ENCODE results near the gene NDFIP1. TPM values are rescaled to one million over a fixed set of nuclear protein-coding genes. Genes with fewer than 3 reads are reported as not detected.

NDFIP1 gene
- polyA plus RNA-seq, 1 donor, result 54.7 TPM

DNA sequence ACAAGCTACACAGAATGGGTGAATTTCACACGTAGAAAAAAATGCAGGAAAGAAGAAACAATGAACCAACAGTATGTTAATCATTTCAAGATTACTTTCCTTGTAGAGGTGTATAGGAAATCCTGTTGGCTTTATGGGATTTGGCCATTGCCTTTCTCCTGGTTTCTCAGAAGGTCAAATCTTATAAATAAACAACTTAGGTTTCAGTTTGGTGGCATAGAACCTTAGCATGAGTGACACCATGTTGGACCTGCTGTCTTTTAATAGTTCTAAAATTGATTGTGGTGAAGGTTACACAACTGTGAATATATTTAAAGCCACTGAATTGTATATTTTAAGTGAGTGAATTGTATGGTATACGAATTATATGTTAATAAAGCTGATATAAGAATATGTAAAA lies 16.7 kb upstream of the NDFIP1 start:
- no peak for DNase-seq (ENCODE audit: low read depth)

DNA sequence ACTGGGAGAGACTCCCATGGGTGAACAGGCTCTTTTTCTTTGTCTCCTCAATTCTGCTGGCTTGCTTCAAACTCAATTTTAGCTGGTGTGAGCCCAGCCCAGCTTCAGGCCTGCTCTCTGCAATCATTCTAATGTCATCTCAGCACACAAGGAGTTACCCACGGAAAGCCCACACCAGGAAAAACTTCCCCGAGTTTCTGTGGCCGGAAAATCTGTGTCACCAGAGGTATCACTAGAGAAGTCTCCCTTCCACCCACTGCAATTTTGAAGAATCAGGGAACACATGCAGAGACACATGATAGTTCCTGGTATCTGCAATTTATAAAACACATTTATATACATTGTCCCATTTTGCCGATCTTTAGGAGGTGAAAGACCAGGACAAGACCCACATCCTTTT lies 13.5 kb upstream of the NDFIP1 start:
- no peak for DNase-seq (ENCODE audit: low read depth)

DNA sequence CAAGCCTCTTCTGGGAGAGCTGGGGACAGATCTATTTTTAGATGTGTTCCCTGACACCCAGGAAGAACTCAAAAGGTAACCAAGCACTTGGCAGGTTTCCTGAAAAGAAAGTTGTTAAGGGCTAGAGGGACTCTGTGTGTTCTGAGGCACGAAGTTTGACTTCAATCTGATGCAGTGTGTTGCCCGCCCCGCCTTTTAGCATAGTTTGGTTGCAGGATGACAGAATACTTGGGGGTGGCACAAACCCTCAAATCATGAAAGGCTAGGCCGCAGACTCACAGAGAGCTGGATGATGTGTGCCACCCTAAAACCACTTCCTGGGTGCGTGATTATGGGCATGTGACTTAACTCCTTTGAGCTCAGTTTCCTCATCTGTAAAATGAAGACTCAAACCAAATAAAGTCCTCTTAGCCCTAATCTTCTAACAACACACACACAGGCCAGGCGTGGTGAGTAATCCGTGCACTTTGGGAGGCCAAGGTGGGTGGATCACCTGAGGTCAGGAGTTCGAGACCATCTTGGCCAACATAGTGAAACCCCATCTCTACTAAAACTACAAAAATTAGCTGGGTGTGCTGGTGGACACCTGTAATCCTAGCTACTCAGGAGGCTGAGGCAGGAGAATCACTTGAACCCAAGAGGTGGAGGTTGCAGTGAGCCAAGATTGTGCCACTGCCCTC lies 12.8 kb upstream of the NDFIP1 start:
- no peak for DNase-seq (ENCODE audit: low read depth)

DNA sequence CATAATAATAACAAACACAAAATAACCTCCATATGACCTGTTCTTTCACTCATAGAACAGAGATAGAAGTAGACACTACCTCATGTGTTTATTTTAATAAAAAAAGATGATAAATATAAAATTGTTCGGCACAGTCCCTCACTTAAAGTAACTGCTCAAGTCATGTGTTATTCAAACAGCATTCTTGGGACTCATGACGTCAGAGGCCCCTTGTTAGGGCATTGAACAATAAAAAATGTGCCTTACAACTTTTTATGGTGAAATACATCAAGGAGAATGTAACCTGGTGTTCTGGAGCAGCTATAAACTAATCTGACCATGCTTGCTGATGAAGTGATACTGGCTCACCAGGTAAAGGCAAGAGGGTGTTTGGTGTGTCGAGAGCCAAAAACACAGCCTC lies 12.2 kb upstream of the NDFIP1 start:
- no peak for DNase-seq (ENCODE audit: low read depth)

DNA sequence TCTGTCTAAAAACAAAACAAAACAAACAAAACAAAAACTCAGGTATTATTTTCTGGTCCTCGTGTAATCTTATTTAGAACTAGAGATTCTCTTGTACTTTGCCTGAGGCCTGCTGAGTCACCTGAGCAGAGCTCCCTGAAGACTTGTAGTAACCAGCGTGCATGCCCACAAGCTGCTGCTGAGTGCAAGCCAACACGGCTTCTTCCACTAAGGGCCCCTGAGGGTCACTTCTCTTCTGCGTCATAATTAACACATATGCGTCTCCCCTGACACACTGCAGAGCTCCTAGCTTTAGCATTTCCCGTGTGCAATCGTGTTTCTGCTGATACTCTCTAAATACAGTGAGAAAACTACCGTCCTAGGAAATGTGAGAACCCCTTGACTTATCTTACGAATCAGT lies 10.9 kb upstream of the NDFIP1 start:
- no peak for DNase-seq (ENCODE audit: low read depth)

DNA sequence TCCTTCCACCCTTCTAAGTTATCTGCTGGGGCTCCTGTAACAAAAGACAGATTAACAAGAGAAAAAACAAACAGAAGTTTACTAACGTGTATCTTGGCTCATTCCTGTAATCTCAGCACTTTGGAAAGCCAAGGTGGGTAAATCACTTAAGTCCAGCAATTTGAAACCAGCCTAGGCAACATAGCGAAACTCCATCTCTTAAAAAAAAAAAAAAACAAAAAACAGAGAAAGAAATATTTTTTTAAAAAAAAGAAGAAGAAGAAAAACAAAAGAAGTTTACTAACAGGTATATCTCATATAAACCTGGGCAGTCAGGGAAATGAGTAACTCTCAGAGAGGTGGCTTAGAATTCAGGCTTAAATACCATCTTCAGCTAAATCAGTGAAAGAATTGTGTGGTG lies 10.3 kb upstream of the NDFIP1 start:
- no peak for DNase-seq (ENCODE audit: low read depth)

DNA sequence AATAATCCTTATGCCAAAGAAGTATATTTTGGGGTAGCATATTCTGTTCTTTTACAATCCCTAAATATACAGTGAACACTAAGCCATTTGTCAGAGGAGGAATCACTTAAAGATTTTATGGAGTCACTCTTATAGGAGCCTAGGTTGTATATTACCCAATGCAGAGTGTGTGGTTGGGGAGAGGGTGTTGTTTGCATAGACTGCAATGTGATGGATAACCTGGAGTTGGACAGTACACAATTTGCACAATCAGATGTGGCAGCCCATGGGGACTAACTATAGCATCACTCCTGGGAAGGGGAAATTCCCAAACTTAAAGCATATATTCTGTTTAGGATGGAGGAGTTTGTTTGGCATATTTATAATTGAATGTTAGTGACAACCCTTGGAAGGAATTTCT lies 9.6 kb upstream of the NDFIP1 start:
- no peak for DNase-seq (ENCODE audit: low read depth)

DNA sequence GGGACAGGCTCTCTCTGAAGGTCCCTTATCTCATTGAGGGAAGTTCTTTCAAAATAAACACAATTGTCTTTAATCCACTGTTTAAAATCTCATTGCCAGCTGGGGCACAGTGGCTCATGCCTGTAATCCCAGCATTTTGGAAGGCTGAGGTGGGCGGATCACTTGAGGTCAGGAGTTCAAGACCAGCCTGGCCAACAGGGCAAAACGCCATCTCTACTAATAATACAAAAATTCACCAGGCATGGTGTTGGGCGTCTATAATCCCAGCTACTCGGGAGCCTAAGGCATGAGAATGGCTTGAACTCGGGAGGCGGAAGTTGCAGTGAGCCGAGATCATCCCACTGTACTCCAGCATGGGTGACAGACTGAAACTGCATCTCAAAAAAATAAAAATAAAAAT lies 8.3 kb upstream of the NDFIP1 start:
- no peak for DNase-seq (ENCODE audit: low read depth)

DNA sequence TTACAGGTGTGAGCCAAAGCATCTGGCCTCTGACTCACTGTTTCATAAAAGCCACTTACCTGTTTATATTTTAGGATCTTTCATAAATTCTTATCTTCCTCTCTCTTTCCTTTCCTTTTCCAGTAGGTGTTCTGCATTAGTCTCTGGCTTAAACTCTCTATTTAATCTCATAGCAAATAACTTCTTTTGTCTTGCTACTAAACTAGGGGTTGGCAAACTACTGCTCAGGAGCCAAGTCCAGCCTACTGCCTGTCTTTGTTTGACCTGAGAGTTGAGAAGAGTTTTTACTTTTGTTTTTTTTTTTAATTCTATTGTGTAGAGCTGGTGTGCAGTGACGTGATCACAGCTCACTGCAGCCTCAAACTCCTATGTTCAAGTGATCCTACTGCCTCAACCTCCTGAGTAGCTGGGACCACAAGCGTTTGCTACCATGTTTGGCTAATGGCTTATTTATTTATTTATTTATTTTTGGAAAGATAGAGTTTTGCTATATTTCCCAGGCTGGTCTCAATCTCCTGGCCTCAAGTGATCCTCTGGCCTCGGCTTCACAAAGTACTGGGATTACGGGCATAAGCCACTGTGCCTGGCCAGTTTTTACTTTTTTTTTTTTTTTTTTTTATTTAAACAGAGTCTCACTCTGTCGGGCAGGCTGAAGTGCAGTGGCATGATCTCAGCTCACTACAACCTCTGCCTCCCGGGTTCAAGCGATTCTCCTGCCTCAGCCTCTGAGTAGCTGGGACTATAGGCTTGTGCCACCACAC lies 5.4 kb upstream of the NDFIP1 start:
- DNase-seq (ENCODE audit: low read depth), result no peak

DNA sequence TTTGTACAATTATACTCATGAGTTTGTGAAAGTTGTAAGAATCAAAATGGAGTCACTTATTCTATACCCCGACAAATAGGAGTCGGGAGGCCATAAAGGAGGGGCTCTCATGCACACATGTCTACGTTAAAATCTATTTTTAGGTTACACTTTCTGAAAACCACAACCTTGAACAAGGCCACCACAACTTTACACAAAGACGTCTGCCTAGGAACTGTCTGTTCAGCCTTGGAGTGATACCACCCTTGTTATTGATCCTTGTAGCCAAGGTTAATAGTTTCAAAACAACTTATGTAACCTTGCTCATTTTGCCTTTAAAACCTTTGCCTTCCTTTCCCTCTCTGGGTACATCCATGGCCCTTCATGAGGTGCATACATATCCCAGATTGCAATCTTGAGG lies 4.1 kb upstream of the NDFIP1 start:
- no peak for DNase-seq (ENCODE audit: low read depth)

DNA sequence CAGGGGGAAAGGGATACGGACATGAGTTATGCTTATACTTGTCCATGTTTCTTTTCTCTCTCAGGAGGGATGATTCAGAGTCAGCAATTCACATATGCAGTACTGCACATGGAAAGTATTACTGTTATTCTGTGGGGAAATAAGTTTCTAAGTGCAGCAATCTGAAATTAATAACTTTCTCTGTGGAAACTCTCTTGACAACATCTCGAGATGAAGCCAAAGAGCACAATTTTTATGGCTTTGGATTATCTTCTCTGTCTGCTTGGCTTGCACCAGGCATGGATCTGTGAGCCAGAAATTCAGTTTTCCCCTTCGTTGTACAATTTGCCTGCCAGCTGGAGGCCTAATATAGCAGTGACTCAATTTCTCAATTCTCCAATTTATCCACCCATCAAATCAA lies 2.5 kb upstream of the NDFIP1 start:
- peak; percentile 81 for DNase-seq (ENCODE audit: low read depth)

DNA sequence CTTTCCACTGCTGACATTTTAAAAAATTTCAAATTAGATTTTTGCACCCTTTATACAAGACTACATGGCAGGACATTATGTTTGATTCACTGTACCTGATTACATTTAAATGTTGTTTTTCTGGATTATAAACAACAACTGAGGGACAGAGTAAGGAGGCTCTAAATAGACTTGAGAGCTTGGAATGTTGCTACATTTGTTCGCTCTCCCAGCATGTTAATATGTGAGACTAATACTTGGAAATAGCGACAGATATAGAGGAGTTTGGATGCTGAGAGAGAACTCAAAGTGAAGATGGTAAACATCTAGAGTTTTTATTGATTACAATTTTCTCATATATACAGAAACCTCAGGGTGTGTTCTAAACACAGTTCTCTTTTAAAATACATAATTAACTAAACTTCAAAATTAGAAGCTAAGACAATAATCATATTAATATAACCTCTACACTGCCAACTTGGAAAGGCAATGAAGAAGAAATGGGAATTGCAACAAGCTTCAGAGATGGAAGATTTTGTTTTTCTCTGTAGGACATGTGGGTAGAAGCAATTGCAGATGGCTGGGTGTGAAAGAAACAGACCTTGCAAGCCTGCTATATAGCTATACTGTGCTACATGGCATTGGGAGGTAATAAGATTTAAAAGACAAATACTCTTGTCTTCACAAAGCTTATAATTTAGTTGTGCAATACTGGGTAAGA lies 1.4 kb upstream of the NDFIP1 start:
- DNase-seq (ENCODE audit: low read depth), result no peak

DNA sequence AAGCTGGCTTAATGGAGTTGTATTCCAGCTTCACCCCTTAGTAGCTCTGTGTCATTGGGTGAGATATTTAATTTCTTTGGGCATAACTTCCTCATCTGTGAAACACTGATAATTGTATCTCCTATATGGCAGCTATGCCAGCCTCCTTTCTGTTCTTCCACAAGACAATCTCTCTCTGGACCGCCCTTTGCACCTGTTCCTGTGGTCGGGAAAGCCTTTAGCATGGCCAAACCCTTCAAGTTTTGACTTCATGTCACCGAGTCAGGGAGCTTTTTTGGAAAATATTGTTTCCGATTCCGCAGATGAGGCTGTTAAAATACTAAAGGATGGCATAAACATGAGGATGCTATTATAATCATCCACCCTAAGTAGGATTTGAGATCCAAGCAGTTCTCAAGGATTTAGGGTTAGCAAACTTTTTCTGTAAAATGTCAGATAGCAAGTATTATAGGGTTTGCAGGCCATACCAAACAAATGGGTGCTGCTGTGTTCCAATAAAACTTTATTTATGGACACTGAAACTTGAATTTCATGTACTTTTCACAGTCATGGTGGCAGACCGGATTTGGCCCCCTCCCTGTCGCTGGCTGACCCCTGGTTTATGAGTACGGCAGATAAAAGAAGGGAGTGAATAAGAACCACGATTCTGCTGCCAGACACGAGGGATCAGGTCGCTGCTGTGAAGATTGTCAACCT lies 695 bp upstream of the NDFIP1 start:
- DNase-seq (ENCODE audit: low read depth), result no peak

DNA sequence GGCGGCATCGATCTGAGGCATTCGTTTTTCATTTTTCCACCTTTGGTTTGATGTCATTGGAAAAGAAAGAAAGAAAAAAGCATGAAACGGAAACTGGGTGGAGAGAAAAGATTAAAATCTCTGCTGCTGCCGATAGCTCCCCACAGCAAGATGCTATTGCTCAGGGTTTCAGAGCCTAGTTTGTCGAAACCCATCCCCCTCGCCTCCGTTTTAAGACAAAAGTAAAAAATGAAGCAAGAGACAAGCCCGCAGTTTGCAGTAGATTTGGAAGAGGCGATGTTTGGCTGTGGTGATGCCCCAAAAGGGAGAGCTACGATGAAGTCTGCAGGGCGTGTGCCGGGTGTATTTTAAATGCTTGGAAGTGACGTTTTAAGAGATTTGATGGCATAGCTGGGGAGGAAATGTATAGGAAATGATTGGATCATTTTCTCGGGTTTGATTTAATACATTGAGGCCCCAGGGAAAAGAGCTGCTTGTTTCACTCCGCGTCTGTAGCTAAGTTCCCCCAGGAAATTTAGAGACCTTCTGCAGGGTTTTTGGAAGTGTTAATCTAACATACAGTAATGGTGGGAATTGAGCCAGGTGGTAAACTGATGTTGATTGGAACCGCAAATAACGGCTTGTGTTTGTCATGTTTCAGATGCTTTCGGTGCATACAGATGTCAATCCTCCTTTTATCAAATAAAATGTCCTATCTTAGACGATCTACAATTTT lies 909 bp downstream of the NDFIP1 start:
- no peak for DNase-seq (ENCODE audit: low read depth)

DNA sequence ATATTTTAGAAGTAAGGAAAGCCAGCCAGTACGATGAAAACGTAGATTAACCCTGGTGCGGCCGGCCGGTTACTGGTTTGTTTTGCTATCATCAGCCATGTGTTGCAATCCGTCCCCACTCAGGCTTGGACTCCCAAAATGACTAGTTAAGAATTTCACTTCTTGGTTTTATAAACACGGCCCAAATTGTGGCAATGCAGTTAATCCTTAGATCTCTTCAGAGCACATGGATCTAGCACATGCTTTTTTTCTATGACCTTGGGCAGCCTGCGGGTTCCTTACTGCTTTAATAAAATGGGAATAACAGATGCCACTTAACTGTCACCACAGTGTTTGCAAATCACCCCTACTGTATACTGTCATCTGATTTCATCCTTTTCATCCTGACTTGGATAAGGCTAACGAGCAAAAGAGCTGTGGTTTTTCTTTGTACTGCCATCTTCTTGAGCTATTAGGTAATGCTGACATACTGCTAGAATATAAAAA lies 1.5 kb downstream of the NDFIP1 start:
- no peak for DNase-seq (ENCODE audit: low read depth)

DNA sequence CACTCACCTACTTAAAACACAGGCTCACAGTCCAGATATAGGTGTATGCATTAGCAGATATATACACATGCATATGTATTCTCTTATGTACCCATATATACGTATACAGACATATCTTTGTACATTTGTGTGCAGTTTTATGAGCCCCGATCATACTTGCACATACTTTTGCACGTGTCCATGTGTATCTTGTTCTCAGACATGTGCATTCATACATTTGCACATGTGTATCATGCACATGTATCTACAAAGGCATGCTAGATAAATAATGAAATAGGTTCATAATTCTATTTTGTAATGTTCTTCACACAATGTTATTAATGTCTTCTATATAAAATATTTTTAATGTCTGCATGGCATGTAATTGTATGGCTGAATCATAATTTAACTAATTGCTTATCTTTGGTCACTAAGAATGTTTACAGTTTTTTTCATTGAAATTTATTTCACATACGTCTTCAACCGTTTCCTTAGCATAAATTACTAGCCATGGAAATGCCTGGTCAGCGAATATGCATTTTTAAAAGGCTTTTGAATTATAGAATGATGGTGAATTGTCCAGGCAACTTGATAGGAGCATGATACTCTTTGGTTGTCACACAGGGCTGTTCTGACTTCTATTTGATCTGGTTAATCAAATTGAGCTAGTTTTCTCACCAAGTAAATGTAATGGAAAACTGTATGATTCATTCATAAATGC lies 2.6 kb downstream of the NDFIP1 start:
- no peak for DNase-seq (ENCODE audit: low read depth)

DNA sequence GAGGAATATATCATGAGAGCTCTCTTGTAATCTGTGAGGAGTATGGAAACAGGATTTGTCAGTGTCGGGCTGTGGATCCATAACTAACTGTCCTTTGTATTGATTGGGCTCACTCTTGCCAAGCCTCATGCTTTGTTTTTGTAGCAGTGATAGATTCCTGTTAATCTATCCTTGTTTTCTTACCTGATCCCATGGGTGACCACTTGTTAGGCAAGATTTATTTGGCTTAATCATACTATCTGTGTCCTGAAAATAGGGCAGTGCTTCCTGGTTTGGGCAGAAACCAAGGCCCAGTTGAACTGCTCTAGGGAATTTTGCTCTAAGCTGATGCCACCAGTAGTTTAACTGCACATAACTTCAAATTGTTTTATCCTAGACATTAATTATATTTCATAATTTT lies 6.1 kb downstream of the NDFIP1 start:
- DNase-seq (ENCODE audit: low read depth), result no peak

DNA sequence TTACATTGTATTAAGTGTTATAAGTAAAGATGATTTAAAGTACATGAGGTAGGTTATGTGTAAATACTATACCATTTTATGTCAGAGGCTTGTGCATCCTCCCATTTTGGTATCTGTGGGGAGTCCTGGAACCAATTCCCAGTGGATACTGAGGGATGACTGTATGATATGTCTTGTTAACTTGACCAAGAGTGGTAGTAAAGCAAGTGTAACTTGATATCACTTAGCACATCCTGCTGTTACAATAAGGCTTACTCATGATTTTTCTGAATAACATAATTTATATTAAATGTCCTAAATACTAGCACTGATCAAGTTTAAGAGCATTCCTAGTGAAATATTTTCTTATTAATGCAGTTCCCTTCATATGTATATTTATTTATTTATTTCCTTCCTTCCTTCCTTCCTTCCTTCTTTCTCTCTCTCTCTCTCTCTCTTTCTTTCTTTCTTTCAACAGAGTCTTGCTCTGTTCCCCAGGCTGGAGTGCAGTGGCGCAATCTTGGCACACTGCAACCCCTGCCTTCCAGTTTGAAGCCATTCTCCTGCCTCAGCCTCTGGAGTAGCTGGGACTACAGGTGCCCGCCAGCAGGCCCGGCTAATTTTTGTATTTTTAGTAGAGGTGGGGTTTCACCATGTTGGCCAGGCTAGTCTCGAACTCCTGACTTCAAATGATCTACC lies 7.5 kb downstream of the NDFIP1 start:
- DNase-seq (ENCODE audit: low read depth), result no peak

DNA sequence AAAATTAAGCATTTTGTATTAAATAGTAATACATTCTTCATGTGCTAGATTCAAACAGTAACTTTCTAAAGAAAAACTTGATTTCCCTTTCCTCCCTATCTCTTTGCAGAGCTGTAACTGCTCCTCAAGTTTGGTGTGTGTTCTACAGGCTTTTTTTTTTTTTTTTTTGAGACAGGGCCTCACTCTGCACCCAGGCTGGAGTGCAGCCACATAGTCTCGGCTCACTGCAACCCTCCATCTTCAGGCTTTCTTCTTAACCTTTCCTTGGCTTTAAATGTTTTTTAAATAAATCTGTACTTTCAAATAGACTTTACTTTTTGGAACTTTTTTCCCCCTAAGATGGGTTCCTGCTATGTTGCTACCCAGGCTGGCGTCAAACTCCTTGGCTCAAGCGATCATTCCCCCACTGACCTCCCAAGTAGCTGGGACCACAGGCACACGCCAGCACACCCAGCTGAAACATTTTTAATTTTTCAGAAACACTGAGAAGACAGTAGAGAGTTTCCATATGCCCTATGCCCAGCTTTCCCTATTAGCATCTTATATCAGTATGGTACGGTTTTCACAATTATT lies 9.1 kb downstream of the NDFIP1 start:
- no peak for DNase-seq (ENCODE audit: low read depth)

DNA sequence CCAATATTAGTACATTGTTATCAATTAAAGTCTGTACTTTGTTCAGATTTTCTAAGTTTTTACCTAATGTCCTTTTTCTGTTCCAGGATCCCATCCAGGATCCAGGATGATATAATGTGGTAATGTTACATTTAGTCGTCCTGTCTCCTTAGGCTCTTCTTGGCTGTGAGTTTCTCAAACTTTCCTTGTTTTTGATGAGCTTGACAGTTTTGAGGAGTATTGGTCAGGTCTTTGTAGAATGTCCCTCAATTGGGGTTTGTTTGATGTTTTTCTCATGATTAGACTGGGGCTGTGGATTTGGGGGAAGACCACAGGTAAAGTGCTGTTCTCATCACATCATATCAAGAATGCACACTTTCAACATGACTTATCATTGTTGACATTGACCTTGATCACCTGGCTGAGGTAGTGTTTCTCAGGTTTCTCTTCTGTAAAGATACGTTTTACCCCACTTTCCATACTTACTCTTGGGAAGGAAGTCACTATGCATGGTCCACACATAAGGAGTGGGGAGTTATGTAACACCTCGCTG lies 9.6 kb downstream of the NDFIP1 start:
- no peak for DNase-seq (ENCODE audit: low read depth)
